ENCODE measurements around the gene TIMM17A.
"Not testable (repeated sequence)": the region's sequence is repeated elsewhere in the genome, so short reads cannot be mapped to it uniquely, and the experiment has no call there.

Gene TIMM17A

DNA sequence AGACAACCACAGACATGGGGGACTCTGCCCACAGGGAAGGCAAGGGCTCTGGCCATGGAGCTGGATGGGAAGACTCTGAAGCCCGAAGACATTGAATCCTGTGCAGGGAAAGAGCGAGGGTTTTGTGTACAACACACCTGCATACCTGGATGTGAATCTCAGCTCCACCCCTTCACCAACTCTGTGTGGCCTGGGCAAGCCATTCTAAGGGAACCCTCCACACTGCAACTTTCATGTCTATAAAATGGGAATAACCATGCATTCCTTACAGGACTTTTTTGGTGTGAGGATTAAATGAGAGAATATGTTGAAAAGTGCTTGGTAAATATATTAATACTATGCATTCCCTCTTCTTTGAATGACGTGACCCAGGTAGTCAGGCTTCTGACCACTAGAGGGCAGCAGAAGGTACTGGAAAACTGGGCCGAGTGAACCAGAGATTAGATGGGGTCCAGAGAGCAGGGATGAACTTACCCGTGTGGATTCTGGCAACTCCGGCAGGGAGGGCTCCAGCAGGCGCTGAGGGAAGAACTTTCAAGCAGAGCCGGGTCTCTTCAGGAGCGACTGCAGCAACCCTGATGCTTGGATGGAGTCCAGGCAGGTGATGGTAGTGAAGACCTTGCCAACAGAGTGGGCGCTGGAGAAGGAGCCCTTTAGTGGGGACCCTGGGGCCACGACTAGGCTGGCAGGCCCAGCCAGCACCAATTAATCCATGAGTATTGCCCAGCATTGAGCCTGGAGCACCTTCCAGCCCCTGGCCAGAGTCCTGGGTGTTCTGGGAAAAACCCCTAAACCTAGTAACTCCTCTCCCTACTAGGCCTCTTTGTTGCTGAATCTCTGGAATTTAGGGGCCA is 54.2 kb downstream of the TIMM17A start:
- intact Hi-C loops (cut with DNase I) = loop anchor here (5.0 kb wide), 2 partner anchors 108 to 128 kb away; no protein-coding TSS in a partner anchor
- peak; percentile 49 to 95 (median 85) for DNase-seq

DNA sequence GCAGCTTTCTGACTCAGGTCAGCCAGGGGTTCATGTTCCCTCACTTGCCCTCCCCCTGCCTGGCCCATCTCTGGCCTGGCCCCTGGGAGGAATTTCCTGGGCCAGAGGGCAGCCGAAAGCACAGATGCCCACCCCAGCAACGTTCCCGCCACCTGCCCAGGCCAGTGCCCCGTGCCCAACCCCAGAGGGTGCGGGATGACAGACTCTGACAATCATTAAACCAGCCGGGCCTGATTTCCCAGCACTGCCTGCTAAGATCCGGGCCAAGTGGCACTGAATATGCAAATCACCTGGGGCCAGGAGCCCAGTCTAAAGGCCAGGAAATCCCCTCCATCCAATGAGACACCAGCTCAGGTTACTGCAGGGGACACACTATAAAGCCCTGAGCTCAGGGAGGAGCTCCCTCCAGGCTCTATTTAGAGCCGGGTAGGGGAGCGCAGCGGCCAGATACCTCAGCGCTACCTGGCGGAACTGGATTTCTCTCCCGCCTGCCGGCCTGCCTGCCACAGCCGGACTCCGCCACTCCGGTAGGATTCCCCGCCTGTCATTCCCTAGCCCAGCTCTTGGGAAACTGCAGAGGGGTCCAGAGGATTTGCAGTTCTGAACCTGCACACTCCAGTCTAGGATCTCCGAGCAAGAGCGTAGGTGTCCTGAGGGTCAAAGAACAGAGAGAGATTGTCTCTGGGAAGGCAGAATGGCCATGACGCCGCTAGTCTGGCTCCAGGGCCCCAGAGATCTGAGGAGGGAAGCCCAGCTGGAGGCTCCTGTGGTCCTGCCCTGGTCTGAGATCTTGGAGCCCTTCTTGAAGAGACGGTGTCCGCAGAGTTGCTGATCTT is 55.1 kb downstream of the TIMM17A start, which contains the start of gene ELF3:
Gene ELF3, plus strand, starts transcription at position 408 of the 836 bp plus-strand sequence. CDS start 550 bp downstream, outside the sequence.
- no peak for DNase-seq
- intact Hi-C loops (cut with DNase I) = no loop called here

DNA sequence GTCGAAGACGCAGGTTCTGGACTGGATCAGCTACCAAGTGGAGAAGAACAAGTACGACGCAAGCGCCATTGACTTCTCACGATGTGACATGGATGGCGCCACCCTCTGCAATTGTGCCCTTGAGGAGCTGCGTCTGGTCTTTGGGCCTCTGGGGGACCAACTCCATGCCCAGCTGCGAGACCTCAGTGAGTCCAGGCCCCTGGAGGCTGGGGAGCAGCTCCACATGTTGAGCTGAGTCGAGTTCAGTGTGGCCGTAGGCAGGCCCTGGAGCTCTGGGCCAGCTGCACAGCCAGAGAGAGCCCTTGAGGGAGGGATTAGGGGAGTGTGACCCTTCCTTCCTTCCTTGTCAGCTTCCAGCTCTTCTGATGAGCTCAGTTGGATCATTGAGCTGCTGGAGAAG is 56.7 kb downstream of the TIMM17A start:
- intact Hi-C loops (cut with DNase I) = no loop called here
- DNase-seq = no peak

DNA sequence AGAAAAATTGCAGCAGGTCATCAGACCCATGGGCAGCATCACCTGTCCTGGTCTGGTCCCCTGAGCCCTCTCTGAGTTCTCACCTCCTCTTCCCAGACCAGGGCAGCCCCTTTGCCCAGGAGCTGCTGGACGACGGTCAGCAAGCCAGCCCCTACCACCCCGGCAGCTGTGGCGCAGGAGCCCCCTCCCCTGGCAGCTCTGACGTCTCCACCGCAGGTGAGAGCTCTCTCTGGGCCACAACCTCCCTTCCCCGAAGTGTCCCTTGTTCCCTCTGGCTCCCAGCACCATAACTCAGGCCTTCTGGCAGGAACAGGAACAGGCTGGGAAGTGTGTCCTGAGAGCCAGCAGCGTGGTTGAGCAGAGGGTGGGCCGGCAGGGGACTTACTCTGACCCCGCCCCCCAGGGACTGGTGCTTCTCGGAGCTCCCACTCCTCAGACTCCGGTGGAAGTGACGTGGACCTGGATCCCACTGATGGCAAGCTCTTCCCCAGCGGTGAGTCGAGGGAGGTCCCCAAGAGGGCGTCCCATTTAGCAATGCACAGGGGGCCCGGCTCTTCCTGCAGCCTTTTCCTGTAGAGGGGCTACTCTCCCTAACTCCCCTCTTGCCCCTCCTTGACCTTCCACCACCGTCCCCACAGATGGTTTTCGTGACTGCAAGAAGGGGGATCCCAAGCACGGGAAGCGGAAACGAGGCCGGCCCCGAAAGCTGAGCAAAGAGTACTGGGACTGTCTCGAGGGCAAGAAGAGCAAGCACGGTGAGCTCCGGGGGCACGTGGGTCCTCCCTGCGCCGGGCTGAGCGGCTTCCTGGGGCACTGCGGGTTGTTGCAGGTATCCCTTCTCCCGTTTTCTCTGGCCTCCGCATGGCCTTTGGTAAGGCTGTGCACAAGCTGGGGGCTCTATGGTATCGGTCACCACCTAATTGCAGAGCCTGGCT is 57.5 kb downstream of the TIMM17A start:
- intact Hi-C loops (cut with DNase I) = no loop called here
- DNase-seq = no peak

DNA sequence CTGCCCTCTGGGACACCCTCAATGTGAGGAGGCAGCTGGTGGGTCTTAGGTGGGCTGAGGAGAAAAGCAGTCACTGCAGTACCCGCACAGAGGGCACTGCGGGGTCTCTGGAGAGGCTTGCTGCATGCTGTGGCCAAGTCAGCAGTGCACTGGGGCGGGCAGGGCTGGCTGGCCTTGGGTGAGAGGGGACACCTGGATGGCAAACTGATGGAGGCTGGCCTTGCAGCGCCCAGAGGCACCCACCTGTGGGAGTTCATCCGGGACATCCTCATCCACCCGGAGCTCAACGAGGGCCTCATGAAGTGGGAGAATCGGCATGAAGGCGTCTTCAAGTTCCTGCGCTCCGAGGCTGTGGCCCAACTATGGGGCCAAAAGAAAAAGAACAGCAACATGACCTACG is 58.3 kb downstream of the TIMM17A start:
- intact Hi-C loops (cut with DNase I) = no loop called here
- DNase-seq = no peak

DNA sequence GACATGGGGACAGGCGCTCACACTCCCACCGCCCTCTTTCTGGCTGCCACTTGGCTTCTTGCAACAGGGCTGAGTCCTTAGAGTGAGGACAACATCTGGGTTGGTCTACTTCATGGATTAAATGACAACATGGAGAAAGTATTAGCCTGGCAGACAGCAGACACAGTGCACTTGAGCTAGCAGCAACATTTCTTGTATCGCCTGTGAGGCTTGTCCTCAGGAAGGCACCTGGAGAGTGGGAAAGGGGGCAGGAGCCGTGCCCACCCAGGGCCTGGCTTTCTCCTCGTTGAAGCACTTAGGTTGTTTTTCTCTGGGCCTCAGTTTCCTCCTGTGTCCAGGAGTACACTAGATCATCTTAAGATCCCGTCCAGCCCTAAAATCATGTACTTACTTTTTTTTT is 58.8 kb downstream of the TIMM17A start:
- intact Hi-C loops (cut with DNase I) = no loop called here
- no peak for DNase-seq

DNA sequence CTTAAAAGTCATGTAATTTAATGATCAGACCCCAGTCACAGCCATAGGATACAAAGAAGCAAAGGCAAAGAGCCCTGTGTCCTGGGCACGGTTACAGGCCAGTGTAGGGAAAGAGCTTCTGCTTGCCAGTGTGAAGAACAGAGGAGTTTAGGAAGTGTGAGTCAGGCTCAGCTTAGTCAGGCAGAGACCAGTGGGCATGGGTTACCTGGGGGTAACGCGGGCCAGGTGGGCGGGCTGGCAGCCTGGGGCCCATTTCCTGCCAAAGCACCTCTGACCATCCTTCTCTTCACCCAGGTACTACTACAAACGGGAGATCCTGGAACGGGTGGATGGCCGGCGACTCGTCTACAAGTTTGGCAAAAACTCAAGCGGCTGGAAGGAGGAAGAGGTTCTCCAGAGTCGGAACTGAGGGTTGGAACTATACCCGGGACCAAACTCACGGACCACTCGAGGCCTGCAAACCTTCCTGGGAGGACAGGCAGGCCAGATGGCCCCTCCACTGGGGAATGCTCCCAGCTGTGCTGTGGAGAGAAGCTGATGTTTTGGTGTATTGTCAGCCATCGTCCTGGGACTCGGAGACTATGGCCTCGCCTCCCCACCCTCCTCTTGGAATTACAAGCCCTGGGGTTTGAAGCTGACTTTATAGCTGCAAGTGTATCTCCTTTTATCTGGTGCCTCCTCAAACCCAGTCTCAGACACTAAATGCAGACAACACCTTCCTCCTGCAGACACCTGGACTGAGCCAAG is 59.8 kb downstream of the TIMM17A start:
- intact Hi-C loops (cut with DNase I) = no loop called here
- no peak for DNase-seq

DNA sequence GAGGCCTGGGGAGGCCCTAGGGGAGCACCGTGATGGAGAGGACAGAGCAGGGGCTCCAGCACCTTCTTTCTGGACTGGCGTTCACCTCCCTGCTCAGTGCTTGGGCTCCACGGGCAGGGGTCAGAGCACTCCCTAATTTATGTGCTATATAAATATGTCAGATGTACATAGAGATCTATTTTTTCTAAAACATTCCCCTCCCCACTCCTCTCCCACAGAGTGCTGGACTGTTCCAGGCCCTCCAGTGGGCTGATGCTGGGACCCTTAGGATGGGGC is 60.3 kb downstream of the TIMM17A start:
- intact Hi-C loops (cut with DNase I) = no loop called here

DNA sequence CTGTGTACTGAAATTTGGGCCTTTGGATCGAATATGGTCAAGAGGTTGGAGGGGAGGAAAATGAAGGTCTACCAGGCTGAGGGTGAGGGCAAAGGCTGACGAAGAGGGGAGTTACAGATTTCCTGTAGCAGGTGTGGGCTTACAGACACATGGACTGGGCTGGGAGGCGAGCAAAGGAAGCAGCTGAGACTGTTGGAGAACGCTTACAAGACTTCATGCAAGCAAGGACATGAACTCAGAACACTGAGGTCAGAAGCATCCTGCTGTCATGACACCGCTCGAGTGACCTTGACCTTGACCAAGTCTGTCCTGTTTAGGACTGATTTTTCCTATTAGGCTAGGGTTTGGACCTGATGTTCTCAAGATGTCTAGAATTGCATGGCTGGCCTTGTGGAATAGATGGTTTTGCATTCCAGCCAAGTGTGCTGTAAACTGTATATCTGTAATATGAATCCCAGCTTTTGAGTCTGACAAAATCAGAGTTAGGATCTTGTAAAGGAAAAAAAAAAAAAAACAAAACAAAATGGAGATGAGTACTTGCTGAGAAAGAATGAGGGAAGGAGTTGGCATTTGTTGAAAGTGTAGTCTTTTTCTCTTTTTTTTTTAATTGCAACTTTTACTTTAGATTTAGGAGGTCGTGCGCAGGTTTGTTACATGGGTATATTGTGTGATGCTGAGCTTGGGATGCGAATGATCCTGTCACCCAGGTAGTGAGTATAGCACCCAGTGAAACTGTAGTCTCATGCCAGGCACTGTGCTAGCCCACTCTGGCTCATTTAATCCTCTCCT is 60.9 kb downstream of the TIMM17A start:
- intact Hi-C loops (cut with DNase I) = no loop called here
- no peak for DNase-seq

More for the DNA sequence above, 60.3 kb downstream of the TIMM17A start:
- no peak for DNase-seq

DNA sequence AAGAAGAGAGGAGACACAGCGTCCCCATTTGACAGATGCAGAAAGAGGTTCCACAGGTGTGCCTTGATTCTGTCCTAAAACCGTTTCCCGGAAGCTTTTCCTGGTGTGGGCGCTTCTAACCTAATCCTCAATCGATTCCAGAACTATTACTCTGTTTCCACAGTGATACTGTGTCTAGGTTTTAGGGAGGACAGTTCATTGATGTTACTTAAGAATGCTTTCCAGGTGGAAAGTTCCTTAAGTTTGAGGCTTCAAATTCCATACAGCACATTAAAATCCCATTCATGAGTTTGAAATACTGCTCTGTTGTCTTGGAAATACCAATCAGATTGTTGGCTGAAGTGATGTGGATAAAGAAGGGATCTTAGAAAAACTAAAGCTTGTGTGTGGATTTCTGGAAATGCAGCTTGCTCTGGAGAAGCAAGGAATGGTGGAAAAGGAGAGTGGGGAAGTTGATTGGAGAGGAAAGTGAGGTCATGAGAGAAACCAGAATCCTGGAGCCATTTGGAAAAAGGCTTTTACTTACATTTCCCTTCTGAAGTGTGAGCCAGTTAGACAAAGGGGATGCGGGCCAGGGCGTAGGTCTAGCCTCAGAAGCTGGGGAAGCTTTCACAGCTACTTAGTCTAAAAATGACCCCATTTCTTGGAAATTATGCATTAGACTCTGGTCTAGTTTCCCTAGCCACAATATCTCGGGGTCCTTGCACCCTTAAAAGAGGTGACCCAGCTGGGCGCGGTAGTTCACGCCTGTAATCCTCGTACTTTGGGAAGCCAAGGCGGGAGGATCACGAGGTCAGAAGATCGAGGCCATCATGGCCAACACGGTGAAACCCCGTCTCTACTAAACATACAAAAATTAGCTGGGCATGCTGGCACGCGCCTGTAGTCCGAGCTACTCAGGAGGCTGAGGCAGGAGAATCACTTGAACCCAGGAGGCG is 61.8 kb downstream of the TIMM17A start:
- DNase-seq = no peak
- intact Hi-C loops (cut with DNase I) = no loop called here

DNA sequence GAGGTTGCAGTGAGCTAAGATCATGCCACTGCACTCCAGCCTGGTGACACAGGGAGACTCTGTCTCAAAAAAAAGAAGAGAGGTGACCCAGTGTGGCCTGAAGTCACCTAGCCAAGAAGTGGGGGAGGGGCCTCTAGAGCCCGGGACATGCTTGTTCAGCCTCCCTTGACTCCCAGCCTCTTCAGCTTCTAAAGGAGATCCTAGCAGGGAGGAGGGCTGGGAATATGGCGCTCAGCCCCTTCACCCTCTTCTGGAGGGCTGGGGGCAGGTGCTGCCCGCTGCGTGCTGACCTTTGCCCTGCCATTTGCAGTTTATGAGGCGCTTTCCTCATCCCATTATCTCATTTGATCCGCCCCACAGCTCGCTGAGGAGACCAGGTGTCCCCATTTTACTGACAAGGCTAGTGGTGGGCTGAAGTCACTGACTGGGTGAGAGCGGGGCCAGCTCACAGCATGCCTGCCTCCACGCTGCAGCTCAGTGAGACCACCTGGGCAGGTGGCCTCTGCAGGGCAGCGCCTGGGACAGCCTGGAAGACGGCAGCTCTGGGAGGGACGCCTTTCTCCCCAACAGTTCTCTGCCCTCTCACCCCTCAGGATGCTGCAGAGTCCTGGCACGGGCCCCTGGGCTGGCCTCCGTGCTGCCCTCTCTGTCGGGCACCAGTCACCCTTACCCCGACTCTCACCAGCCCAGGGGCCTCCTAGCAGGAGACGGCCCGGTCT is 62.6 kb downstream of the TIMM17A start:
- DNase-seq = no peak
- intact Hi-C loops (cut with DNase I) = no loop called here

DNA sequence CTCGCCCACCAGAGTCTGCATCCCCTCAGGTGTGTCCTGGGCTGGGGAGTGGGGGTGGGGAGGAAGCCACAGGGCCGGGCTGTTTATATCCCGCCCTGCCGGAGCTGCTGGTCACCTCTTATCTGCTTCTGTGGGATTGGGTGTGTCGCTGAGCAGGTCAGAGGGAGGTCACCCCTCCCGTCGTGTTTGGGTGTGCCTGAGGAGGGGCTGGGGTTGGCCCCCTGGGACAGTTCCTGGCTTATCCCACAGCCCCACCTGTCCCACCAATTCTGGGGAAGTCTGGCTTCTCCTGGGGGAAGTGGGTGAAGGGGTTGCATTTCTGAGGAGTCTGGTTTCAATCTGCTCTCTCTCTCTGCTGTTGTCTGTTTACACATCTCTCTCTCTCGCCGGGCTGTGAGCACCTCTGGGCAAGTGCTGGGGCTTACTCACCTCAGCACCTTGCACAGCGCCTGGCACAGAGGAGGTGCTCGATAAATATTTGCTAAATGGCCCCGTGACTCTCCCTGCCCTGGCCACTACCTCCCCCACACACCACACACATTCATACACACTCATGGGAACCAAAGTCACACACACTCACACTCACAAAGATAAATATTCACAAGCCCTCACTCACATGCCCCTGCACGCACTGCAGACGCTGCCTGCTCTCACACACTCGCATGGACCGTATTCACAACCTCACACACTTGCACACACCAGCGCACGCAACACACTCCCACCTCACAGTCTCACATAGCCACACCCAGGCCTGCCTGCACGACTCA is 63.3 kb downstream of the TIMM17A start:
- intact Hi-C loops (cut with DNase I) = no loop called here
- DNase-seq = no peak

DNA sequence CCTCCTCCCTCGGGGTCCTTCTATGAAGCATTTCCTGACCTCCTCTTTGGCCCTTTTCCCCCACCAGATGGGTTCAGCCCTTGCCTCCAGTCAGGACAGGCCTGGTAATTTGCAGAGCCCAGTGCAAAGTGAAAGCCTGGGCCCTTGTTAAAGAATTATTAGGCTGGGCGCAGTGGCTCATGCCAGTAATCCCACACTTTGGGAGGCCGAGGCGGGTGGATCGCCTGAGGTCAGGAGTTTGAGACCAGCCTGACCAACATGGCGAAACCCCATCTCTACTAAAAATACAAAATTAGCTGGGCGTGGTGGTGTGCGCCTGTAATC is 63.9 kb downstream of the TIMM17A start:
- intact Hi-C loops (cut with DNase I); DNase-seq: not testable (repeated sequence)

All from head of caudate nucleus (tissue), 42 donors.